ENCODE results near the gene SNX20. TPM values are rescaled to one million over a fixed set of nuclear protein-coding genes. Genes with fewer than 3 reads are reported as not detected.

The SNX20 gene
- total RNA-seq, 1 experiment from 2014 or later = not detected

DNA sequence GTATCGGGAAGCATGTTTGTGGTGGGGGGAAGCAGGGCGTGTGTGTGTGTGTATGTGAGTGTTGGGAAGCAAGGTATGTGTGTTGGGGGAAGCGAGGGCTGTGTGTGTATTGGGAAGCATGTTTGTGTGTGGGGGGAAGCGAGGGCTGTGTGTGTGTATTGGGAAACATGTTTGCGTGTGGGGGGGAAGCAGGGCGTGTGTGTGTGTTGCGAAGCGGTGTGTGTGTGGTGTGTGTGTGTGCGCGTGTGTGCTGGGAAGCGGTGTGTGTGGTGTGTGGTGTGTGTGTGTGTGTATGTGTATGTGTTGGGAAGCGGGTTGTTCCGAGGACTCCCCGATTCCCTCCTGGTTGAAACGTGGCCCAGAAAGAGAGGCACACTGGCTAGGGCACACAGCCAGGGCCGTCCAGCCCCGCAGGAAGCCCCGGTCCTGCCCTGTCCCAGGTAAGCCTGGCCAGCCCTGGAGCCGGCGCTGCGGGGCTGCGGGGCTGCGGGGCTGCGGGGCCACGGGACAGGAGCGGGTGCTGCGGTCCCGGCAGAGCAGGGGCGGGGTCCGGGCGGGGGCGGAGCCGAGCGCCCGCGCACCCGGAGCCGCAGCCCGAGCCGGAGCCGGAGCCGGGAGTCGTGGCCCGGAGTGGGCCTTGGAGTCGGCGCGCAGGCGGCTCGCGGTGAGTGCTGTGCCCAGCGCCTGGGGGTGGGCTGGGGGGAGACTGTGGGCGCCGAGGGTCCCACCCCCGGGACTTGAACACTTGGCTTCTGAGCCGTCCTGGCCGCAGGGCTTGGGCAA lies 12.1 kb upstream of the SNX20 start, which contains the start of gene NOD2:
NOD2 (plus strand) TSS at position 608 of the 783 bp plus-strand sequence. CDS start 5,890 bp downstream, outside the sequence.
- TF ChIP-seq, protein P1, sequence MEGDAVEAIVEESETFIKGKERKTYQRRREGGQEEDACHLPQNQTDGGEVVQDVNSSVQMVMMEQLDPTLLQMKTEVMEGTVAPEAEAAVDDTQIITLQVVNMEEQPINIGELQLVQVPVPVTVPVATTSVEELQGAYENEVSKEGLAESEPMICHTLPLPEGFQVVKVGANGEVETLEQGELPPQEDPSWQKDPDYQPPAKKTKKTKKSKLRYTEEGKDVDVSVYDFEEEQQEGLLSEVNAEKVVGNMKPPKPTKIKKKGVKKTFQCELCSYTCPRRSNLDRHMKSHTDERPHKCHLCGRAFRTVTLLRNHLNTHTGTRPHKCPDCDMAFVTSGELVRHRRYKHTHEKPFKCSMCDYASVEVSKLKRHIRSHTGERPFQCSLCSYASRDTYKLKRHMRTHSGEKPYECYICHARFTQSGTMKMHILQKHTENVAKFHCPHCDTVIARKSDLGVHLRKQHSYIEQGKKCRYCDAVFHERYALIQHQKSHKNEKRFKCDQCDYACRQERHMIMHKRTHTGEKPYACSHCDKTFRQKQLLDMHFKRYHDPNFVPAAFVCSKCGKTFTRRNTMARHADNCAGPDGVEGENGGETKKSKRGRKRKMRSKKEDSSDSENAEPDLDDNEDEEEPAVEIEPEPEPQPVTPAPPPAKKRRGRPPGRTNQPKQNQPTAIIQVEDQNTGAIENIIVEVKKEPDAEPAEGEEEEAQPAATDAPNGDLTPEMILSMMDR (IDR thresholded peaks at IDR 0.05; ENCODE audit: unreplicated experiment) = no peak
- Mint-ChIP-seq H3K27me3 (ENCODE audit: insufficient read depth, unreplicated experiment) (no peaks in the 10 kb centered on the region), H3K36me3 (ENCODE audit: insufficient read depth, unreplicated experiment) (no peaks in the 10 kb centered on the region), H3K4me3 (ENCODE audit: unreplicated experiment) (peak within 1 kb of the TSS; percentile 63), H3K9me3 (ENCODE audit: unreplicated experiment) (no peaks in the 10 kb centered on the region), H3K27ac (ENCODE audit: low read depth, unreplicated experiment) (peak within 1 kb of the TSS; percentile 62), H3K4me1 (ENCODE audit: insufficient read depth, unreplicated experiment) (peaks cover 41% of the 10 kb centered on the region)
- BruUV-seq (replicated peaks) = no TSS peak
- no peak for DNase-seq (ENCODE audit: unreplicated experiment)
- ChIA-PET POLR2A (interaction anchor here (1.4 kb wide), 1 partner anchor 29 kb away, joined by 3 read pairs; no protein-coding TSS in a partner anchor), CTCF (interaction anchor here (2.6 kb wide), 1 partner anchor 21 kb away, joined by 9 read pairs; no protein-coding TSS in a partner anchor)
- intact Hi-C loops (cut with micrococcal nuclease) = no loop called here

DNA sequence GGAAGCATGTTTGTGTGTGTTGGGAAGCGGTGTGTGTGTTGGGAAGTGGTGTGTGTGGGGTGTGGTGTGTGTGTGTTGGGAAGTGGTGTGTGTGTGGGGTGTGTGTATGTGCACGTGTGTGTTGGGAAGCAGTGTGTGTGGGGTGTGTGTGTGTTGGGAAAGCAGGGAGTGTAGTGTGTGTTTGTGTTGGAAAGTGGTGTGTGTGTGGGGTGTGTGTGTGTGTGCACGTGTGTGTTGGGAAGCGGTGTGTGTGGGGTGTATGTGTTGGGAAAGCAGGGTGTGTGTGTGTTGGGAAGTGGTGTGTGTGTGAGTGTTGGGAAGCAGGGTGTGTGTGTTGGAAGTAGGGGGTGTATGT lies 11.5 kb upstream of the SNX20 start:
- Mint-ChIP-seq H3K9me3 (ENCODE audit: unreplicated experiment) (no peaks in the 10 kb centered on the region), H3K4me1 (ENCODE audit: insufficient read depth, unreplicated experiment) (peaks cover 35% of the 10 kb centered on the region), H3K4me3 (ENCODE audit: unreplicated experiment) (peak overlapping the region; percentile 63), H3K36me3 (ENCODE audit: insufficient read depth, unreplicated experiment) (no peaks in the 10 kb centered on the region), H3K27ac (ENCODE audit: low read depth, unreplicated experiment) (peak overlapping the region; percentile 62), H3K27me3 (ENCODE audit: insufficient read depth, unreplicated experiment) (no peaks in the 10 kb centered on the region)
- CTCF ChIA-PET = no interaction called here
- BruUV-seq (replicated peaks) = no TSS peak
- TF ChIP-seq, protein P1 (IDR thresholded peaks at IDR 0.05; ENCODE audit: unreplicated experiment) = no peak
- no peak for DNase-seq (ENCODE audit: unreplicated experiment)
- POLR2A ChIA-PET = interaction anchor here (0.8 kb wide), 1 partner anchor 53 kb away, joined by 3 read pairs; no protein-coding TSS in a partner anchor
- intact Hi-C loops (cut with micrococcal nuclease) = no loop called here

DNA sequence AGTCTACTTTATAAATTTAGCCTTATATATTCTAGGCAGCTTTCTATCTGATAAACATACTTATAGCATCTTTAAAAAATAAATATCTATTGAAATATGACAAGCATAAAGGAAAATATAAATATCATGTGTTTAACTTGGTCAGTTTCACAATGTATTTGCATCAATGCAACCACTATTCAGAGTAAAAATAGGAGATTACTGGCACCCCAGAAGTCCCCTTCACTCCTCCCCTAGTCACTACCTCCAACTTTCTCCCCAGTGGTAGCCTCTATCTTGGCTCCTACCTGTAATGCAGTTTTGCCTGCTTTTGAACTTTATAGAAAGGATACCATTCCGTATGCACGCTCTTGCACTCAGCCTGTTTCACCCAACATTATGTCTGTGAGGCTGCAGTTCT lies 9.1 kb upstream of the SNX20 start:
- Mint-ChIP-seq H3K27ac (ENCODE audit: low read depth, unreplicated experiment) (no peak overlapping the region), H3K36me3 (ENCODE audit: insufficient read depth, unreplicated experiment) (no peaks in the 10 kb centered on the region), H3K4me1 (ENCODE audit: insufficient read depth, unreplicated experiment) (peaks cover 15% of the 10 kb centered on the region), H3K27me3 (ENCODE audit: insufficient read depth, unreplicated experiment) (no peaks in the 10 kb centered on the region), H3K4me3 (ENCODE audit: unreplicated experiment) (no peak overlapping the region), H3K9me3 (ENCODE audit: unreplicated experiment) (no peaks in the 10 kb centered on the region)
- BruUV-seq (replicated peaks) = no TSS peak
- POLR2A ChIA-PET = interaction anchor here (0.6 kb wide), 1 partner anchor 15 kb away, joined by 3 read pairs; no protein-coding TSS in a partner anchor
- no peak for DNase-seq (ENCODE audit: unreplicated experiment)
- TF ChIP-seq, protein P1 (IDR thresholded peaks at IDR 0.05; ENCODE audit: unreplicated experiment) = no peak
- CTCF ChIA-PET = interaction anchor here (1.3 kb wide), 1 partner anchor 336 kb away, joined by 3 read pairs; no protein-coding TSS in a partner anchor
- intact Hi-C loops (cut with micrococcal nuclease) = no loop called here

DNA sequence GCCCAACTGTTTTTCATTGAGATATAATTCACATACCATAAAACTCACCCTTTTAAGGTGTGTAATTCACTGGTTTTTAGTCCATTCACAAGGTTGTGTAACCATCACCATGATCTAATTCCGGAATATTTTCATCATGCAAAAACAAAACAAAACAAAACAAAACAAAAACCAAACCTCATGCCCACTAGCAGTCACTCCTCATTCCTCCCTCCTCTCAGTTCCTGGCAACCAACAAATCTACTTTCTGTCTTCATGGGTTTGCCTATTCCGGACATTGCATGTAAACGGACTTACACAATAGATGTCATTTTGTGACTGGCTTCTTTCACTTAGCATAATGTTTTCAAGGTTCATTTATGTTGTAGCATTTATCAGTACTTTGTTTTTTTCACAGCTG lies 7.8 kb upstream of the SNX20 start:
- Mint-ChIP-seq H3K27me3 (ENCODE audit: insufficient read depth, unreplicated experiment) (no peaks in the 10 kb centered on the region), H3K4me3 (ENCODE audit: unreplicated experiment) (no peak overlapping the region), H3K36me3 (ENCODE audit: insufficient read depth, unreplicated experiment) (no peaks in the 10 kb centered on the region), H3K4me1 (ENCODE audit: insufficient read depth, unreplicated experiment) (peaks cover 6% of the 10 kb centered on the region), H3K27ac (ENCODE audit: low read depth, unreplicated experiment) (no peak overlapping the region), H3K9me3 (ENCODE audit: unreplicated experiment) (no peaks in the 10 kb centered on the region)
- BruUV-seq (replicated peaks) = no TSS peak
- ChIA-PET CTCF (no interaction called here), POLR2A (no interaction called here)
- peak; percentile 21 for DNase-seq (ENCODE audit: unreplicated experiment)
- TF ChIP-seq, protein P1 (IDR thresholded peaks at IDR 0.05; ENCODE audit: unreplicated experiment) = no peak
- intact Hi-C loops (cut with micrococcal nuclease) = no loop called here
